PC-9 (cell line): ENCODE measurements around the gene PCNX1. TPM values are rescaled to one million over a fixed set of nuclear protein-coding genes. Genes with fewer than 3 reads are reported as not detected.

Source experiments
- BruUV-seq: library from RNA; stranded (reverse); fragments of 400-500 nt; replicated peaks from 2 replicates; lab custom pipeline; 2021; lab: Mats Ljungman, UMichigan
- CTCF ChIA-PET: fragments of 300-600 bp; sonication (Branson Sonifier 250); formaldehyde crosslinking; loops from one replicate; lab custom pipeline; 2022; ENCODE audit warnings: antibody characterized with exemption; lab: Charles Lee
- POLR2A ChIA-PET: fragments of 300-600 bp; sonication (Branson Sonifier 250); formaldehyde crosslinking; loops from one replicate; lab custom pipeline; 2022; ENCODE audit warnings: antibody characterized with exemption; ENCODE audit not compliant: unreplicated experiment; lab: Charles Lee
- DNase-seq, 2 experiments: peaks; one replicate each; pipeline versions ENCODE4 v3.0.0 to v3.0.0-alpha.2; 2015 to 2022; ENCODE audit warnings: mixed read lengths in 1 of 2
- H2AFZ ChIP-seq: fragments of 200-600 bp; sonication (generic); 2 replicates; pipeline ENCODE4 v1.8.1; 2017; ENCODE audit warnings: antibody characterized with exemption
- H3F3A ChIP-seq: fragments of 200-600 bp; sonication (generic); 2 replicates; pipeline ENCODE4 v1.8.1; 2017; ENCODE audit warnings: antibody characterized with exemption, mild to moderate bottlenecking, low read depth; ENCODE audit not compliant: insufficient read depth
- H3K27ac ChIP-seq: fragments of 200-600 bp; sonication (generic); 2 replicates; pipeline ENCODE4 v1.6.1; 2016; ENCODE audit warnings: mixed run types
- H3K27me3 ChIP-seq: fragments of 200-600 bp; sonication (generic); 2 replicates; pipeline ENCODE4 v1.6.1; 2016; ENCODE audit warnings: low read depth, mixed run types; ENCODE audit not compliant: insufficient read depth
- H3K36me3 ChIP-seq: fragments of 200-600 bp; sonication (generic); 2 replicates; pipeline ENCODE4 v1.6.1; 2016; ENCODE audit warnings: low read depth, mixed run types
- H3K4me1 ChIP-seq: fragments of 200-600 bp; sonication (generic); replicated peaks from 2 replicates; pipeline ENCODE4 v1.6.1; 2016; ENCODE audit warnings: mixed run types; ENCODE audit not compliant: insufficient read depth
- H3K4me2 ChIP-seq: fragments of 200-600 bp; sonication (generic); 2 replicates; pipeline ENCODE4 v1.6.1; 2017; ENCODE audit warnings: mixed run types
- H3K4me3 ChIP-seq: fragments of 200-600 bp; sonication (generic); 2 replicates; pipeline ENCODE4 v1.6.1; 2016; ENCODE audit warnings: mixed run types
- H3K79me2 ChIP-seq: fragments of 200-600 bp; sonication (generic); 2 replicates; pipeline ENCODE4 v1.6.1; 2017; ENCODE audit warnings: low read depth, mixed run types
- H3K9me2 ChIP-seq: fragments of 200-600 bp; sonication (generic); 2 replicates; pipeline ENCODE4 v1.8.1; 2017; ENCODE audit warnings: mild to moderate bottlenecking; ENCODE audit not compliant: insufficient read depth
- H3K9me3 ChIP-seq: fragments of 200-600 bp; sonication (generic); 2 replicates; pipeline ENCODE4 v1.8.1; 2016; ENCODE audit warnings: low read depth; ENCODE audit not compliant: insufficient read depth
- H4K20me1 ChIP-seq: fragments of 200-600 bp; sonication (generic); 2 replicates; pipeline ENCODE4 v1.8.1; 2017; ENCODE audit not compliant: insufficient read depth
- CTCF ChIP-seq: fragments of 200-600 bp; sonication (generic); conservative IDR thresholded peaks from 2 replicates; pipeline ENCODE4 v1.6.1; 2017; ENCODE audit warnings: mixed run types, antibody characterized with exemption, mild to moderate bottlenecking, moderate library complexity
- EZH2 ChIP-seq: fragments of 200-600 bp; sonication (generic); IDR thresholded peaks from 2 replicates; pipeline ENCODE4 v1.8.0; 2017; ENCODE audit warnings: antibody characterized with exemption, low read depth
- intact Hi-C: fragments of 100-400 bp; cut with micrococcal nuclease; formaldehyde crosslinking; loops from one replicate; pipeline ENCODE4 v1.10.0; 2022; ENCODE audit not compliant: unreplicated experiment
- total RNA-seq: library from RNA; stranded (reverse); gene quantifications from 2 replicates; pipeline ENCODE4 v1.2.3, GENCODE V29; 2021

PCNX1 gene
- total RNA-seq, 1 experiment from 2014 or later, result 37.6 TPM

DNA sequence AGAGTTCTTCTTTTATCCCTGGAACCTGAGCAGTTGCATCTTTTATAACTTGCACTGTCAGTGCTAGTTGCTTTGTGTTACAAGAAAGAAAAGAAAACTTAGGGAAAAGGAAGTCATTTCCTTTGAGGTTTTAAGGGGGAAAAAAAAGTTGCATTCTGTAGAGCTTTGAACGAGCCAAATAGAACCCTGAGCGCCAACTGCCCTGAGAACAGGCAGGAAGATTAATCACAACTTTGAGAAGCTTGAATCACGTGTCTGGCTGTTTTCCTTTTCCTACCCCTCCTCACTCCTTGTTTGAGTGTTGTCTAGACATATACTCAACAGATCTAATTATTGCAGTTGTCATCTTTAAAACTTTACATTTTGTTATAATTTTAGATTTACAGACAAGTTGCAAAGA lies 12.5 kb downstream of the PCNX1 start:
- BruUV-seq, result no TSS peak
- Histone ChIP-seq H3K27me3 (no peaks in the 10 kb centered on the region), H3F3A (0 out of 2 replicates have a peak, but pooled peaks cover 4% of the 10 kb centered on the region), H2AFZ (no peak overlapping the region), H3K4me3 (no peak overlapping the region), H3K79me2 (peaks cover 73% of the 10 kb centered on the region), H4K20me1 (peaks cover 11% of the 10 kb centered on the region), H3K4me2 (no peak overlapping the region), H3K9me3 (no peaks in the 10 kb centered on the region), H3K9me2 (no peaks in the 10 kb centered on the region), H3K36me3 (no peaks in the 10 kb centered on the region), H3K4me1 (no peaks in the 10 kb centered on the region), H3K27ac (no peak overlapping the region)
- intact Hi-C loops, result no loop called here
- CTCF ChIA-PET, result no interaction called here
- TF ChIP-seq EZH2 (no peak), CTCF (no peak)
- no peak for DNase-seq
- POLR2A ChIA-PET, result no interaction called here

GRCh38 chr14:70920608-70921007 lies 13.3 kb downstream of the PCNX1 start:
- Histone ChIP-seq H3K27ac (no peak overlapping the region), H3K4me1 (no peaks in the 10 kb centered on the region), H3K27me3 (no peaks in the 10 kb centered on the region), H3F3A (0 out of 2 replicates have a peak, but pooled peaks cover 4% of the 10 kb centered on the region), H3K4me3 (no peak overlapping the region), H3K36me3 (no peaks in the 10 kb centered on the region), H3K9me2 (no peaks in the 10 kb centered on the region), H4K20me1 (peaks cover 11% of the 10 kb centered on the region), H2AFZ (no peak overlapping the region), H3K4me2 (no peak overlapping the region), H3K9me3 (no peaks in the 10 kb centered on the region), H3K79me2 (peaks cover 66% of the 10 kb centered on the region)
- POLR2A ChIA-PET, result no interaction called here
- TF ChIP-seq CTCF (no peak), EZH2 (no peak)
- no TSS peak for BruUV-seq
- DNase-seq, result no peak
- CTCF ChIA-PET, result no interaction called here
- intact Hi-C loops, result no loop called here

GRCh38 chr14:70921669-70922068 lies 14.4 kb downstream of the PCNX1 start:
- H3K9me3 ChIP-seq, result no peaks in the 10 kb centered on the region
- ChIA-PET POLR2A (no interaction called here), CTCF (no interaction called here)
- no peak for DNase-seq
- H3K27me3 ChIP-seq, result no peaks in the 10 kb centered on the region
- peaks cover 11% of the 10 kb centered on the region for H4K20me1 ChIP-seq
- no peak for TF ChIP-seq EZH2
- TF ChIP-seq CTCF, result no peak
- 0 out of 2 replicates have a peak, but pooled peaks cover 4% of the 10 kb centered on the region for H3F3A ChIP-seq
- H3K36me3 ChIP-seq, result no peaks in the 10 kb centered on the region
- intact Hi-C loops, result no loop called here
- H3K4me3 ChIP-seq, result no peak overlapping the region
- BruUV-seq, result no TSS peak
- H3K27ac ChIP-seq, result no peak overlapping the region
- H3K9me2 ChIP-seq, result no peaks in the 10 kb centered on the region
- no peaks in the 10 kb centered on the region for H3K4me1 ChIP-seq
- H3K79me2 ChIP-seq, result peaks cover 66% of the 10 kb centered on the region
- no peak overlapping the region for H2AFZ ChIP-seq
- H3K4me2 ChIP-seq, result no peak overlapping the region
